Esophagus (tissue), 2 donors: ENCODE data around the gene AMT. TPM values are rescaled to one million over a fixed set of nuclear protein-coding genes. Genes with fewer than 3 reads are reported as not detected.

Source experiments
- H3K27ac ChIP-seq, 2 donors: one replicate each; pipeline ENCODE4 v1.5.1; 2013; ENCODE audit warnings: low read depth in 2 of 2, mild to moderate bottlenecking in 2 of 2, inconsistent platforms in 1 of 2, low read length in 1 of 2, moderate library complexity in 1 of 2
- H3K27me3 ChIP-seq, 2 donors: one replicate each; pipeline ENCODE4 v1.6.1; 2013; ENCODE audit warnings: low read length in 2 of 2, control low read depth in 1 of 2, mild to moderate bottlenecking in 1 of 2; ENCODE audit not compliant: insufficient read depth in 2 of 2, control insufficient read depth in 1 of 2
- H3K36me3 ChIP-seq, 2 donors: one replicate each; pipeline ENCODE4 v1.6.1; 2013; ENCODE audit warnings: low read length in 1 of 2; ENCODE audit not compliant: control insufficient read depth in 2 of 2, insufficient read depth in 2 of 2
- H3K4me1 ChIP-seq, 2 donors: one replicate each; pipeline ENCODE4 v1.6.1; 2013; ENCODE audit warnings: low read length in 1 of 2; ENCODE audit not compliant: control insufficient read depth in 2 of 2, insufficient read depth in 2 of 2
- H3K4me3 ChIP-seq, 2 donors: one replicate each; pipeline ENCODE4 v1.5.1; 2013; ENCODE audit warnings: low read length in 2 of 2, mild to moderate bottlenecking in 2 of 2, low read depth in 1 of 2, moderate library complexity in 1 of 2
- H3K9me3 ChIP-seq, 2 donors: one replicate each; pipeline ENCODE4 v1.6.1; 2013; ENCODE audit warnings: mild to moderate bottlenecking in 2 of 2, low read depth in 1 of 2, low read length in 1 of 2, moderate library complexity in 1 of 2; ENCODE audit not compliant: control insufficient read depth in 2 of 2, insufficient read depth in 1 of 2
- WGBS, 2 donors: extraction: QIAGEN DNeasy Blood & Tissue Kit; methylation state at CpG; one replicate each; pipeline ENCODE4 v1.1.7; 2013; 5-methylcytosine and 5-hydroxymethylcytosine counted together
- polyA plus RNA-seq, 2 donors: library from polyadenylated mRNA; stranded (reverse); fragments of 200-250 nt; gene quantifications; one replicate each; pipeline ENCODE4 v1.2.3, GENCODE V29; 2013
- donor health status: healthy with polysubstance abuse.
- donor health status: Bipolar disorder and iron deficiency.

The AMT gene
- polyA plus RNA-seq, 2 donors, result 3.4 to 14.2 TPM

DNA sequence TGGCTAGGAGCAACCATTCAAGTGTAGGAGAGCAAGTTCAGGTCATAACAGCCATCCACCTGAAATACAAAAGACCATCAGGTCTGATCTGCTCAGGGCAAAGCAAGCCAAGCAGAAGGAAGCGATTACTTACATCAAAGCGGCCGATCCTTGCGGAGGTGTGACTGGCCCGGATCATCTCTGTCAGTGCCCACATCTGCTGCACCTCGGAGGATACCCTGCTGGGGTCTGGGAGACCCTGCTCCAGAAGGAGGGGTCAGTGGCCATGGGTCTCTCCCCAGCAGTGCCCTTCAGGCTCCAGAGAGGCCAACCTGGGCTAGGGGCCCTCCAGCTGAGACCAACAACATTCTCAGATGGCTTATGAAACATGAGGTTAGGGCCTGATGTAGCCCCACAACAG, 2.5 kb upstream of the AMT start:
- WGBS, 2 donors, result 94 to 95% methylated on average over 6 of the region's 6 CpGs
- H3K4me1 ChIP-seq, result peaks cover 3 to 19% of the 10 kb centered on the region in 2 donors
- H3K27me3 ChIP-seq, result no peaks in the 10 kb centered on the region
- no peak overlapping the region for H3K27ac ChIP-seq
- peaks cover 0 to 7% of the 10 kb centered on the region in 2 donors for H3K36me3 ChIP-seq
- H3K9me3 ChIP-seq, result no peaks in the 10 kb centered on the region
- no peak overlapping the region for H3K4me3 ChIP-seq

DNA sequence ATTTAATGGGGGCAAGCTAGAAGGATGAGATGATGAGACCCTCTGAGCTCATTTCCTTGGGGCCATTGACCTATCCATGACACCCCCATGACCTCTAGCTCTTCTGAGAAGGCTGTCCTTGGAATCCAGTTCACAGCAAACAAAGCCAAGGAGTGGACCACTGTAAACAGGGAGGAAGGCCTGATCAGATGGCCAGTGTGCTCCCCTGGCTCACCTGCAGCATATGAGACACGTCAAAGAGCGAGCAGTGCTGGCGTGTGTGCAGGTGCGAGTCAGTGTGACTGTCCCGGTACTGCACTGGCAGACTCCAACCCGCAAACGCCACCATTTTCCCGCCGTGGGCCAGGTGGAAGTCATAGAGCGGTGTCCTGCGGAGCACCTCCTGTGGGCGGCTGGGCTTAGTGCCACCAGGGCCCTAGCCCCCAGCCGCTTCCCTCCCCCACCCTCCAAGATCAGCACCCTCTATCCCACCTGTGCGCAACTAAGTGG, 339 bp downstream of the AMT start:
- no peaks in the 10 kb centered on the region for H3K9me3 ChIP-seq
- peaks cover 0 to 8% of the 10 kb centered on the region in 2 donors for H3K36me3 ChIP-seq
- peaks cover 16 to 23% of the 10 kb centered on the region in 2 donors for H3K4me1 ChIP-seq
- 55 to 57% methylated on average over 14 of the region's 14 CpGs for WGBS, 2 donors
- peak overlapping the region in 1 of 2 donors; percentile 50 for H3K27ac ChIP-seq
- no peaks in the 10 kb centered on the region for H3K27me3 ChIP-seq
- peak overlapping the region in 1 of 2 donors; percentile 3 for H3K4me3 ChIP-seq

DNA sequence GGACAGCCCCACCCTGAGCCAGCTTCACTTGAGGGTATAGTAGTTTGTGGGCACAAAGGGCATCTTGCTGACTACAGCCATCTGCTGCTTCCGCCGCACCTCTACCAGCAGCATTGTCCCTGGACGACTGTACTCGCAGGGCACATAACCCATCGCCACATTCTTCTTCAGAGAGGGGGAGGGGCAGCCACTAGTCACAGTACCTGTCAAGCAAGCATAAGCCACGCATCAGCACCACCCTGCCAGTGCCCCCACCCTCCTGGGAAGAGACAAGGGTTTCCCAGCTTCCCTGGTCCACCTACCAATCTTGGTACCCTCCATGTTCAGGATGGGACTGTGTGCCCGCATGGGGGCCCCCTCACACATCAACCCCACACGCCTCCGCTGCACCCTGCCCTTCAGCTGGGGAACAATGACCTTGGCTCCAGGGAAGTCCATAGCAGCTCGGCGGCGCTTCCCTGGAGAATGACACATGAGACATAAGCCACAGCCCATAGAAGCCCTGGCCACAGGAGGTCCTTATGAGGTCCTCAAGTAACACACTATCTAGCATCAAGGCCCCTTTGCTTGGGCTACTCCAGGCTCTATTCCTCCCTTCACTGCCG, 4.7 kb downstream of the AMT start:
- peaks cover 19 to 31% of the 10 kb centered on the region in 2 donors for H3K4me1 ChIP-seq
- no peaks in the 10 kb centered on the region for H3K27me3 ChIP-seq
- 82 to 89% methylated on average over 13 of the region's 13 CpGs for WGBS, 2 donors
- H3K36me3 ChIP-seq, result peaks cover 0 to 10% of the 10 kb centered on the region in 2 donors
- no peaks in the 10 kb centered on the region for H3K9me3 ChIP-seq
- no peak overlapping the region for H3K4me3 ChIP-seq
- H3K27ac ChIP-seq, result no peak overlapping the region

DNA sequence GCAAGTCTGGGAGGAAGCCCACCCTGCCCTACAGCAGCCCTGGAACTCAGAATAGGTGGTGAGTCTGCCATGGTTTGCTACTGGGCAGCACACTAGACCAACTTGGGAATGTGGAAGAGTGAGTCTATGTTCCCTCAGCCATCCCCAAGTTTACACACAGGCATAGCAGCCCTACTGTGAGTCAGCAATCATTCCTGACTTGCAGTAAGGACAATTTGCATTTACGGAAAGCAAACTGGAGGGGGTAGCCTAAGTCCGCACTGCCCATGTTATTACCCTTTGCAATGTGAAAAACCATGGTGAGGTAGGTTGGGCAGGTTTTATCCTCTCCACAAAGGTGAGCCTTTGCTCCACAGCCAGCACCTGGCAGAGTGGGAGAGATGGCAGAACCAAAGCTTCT, 5.4 kb downstream of the AMT start:
- H3K27me3 ChIP-seq, result no peaks in the 10 kb centered on the region
- peaks cover 0 to 10% of the 10 kb centered on the region in 2 donors for H3K36me3 ChIP-seq
- H3K9me3 ChIP-seq, result no peaks in the 10 kb centered on the region
- H3K4me1 ChIP-seq, result peaks cover 19 to 24% of the 10 kb centered on the region in 2 donors
- 93 to 96% methylated on average over 2 of the region's 2 CpGs for WGBS, 2 donors
- no peak overlapping the region for H3K4me3 ChIP-seq
- H3K27ac ChIP-seq, result peak overlapping the region; percentile 8 to 27

DNA sequence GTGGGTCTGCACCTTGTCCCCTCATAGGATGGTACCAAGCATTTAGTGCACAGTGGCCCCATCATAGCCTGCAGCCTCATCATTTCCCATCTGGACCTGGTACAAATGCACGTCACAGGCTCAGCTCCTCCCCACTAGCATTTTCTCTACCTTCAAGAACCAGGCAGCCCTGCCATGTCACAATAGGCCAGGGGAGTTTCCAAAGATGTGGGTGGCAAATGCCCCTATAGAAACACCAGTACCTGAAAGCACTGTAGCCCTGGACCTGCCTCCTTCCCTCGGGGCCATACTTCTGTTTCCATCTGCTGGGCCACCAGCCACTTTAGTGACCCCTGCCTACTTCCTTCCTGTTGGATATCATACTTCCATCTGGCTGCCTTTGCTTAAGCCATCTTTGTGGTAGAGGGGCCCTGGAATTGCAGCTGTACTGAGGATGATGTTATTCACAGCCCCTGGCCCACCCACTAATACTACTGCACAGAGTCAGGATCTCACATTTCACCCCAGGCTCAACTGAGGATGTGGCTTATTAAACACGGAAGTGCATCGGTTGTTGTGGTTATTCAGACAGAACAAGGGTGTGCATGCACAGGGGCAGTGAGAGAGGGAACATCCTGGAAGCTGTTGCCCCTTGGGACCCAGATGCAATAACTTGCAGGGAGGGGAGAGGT, 6.2 kb downstream of the AMT start:
- Histone ChIP-seq H3K27me3 (no peaks in the 10 kb centered on the region), H3K4me3 (no peak overlapping the region), H3K27ac (peak overlapping the region; percentile 15 to 66), H3K36me3 (peaks cover 0 to 10% of the 10 kb centered on the region in 2 donors), H3K9me3 (no peaks in the 10 kb centered on the region), H3K4me1 (peaks cover 16 to 23% of the 10 kb centered on the region in 2 donors)
- WGBS, 2 donors, result 38 to 56% methylated on average over 4 of the region's 4 CpGs

DNA sequence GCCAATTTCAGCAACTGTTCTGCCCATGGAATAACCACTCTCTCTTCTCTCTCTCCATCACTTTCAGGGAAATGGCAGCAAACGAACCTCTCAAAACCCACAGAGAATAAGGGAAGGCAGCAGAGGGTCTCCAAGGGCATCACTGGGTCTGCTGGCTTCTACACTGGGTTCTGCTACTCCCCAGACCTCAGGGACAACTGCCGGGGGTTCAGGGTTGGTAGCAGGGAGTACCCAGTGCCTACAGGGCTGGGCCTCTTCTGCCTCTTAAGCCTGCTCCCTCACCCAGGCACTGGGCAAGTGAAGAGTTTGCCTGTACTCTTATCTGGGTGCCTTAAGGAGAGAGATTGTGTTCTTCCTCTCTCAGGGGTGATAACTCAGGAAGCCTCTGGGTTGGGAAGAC, 7.5 kb downstream of the AMT start:
- Histone ChIP-seq H3K4me1 (peaks cover 15 to 16% of the 10 kb centered on the region in 2 donors), H3K27ac (no peak overlapping the region), H3K36me3 (peaks cover 0 to 10% of the 10 kb centered on the region in 2 donors), H3K27me3 (no peaks in the 10 kb centered on the region), H3K4me3 (no peak overlapping the region), H3K9me3 (no peaks in the 10 kb centered on the region)
- 89 to 100% methylated on average over 2 of the region's 2 CpGs for WGBS, 2 donors

DNA sequence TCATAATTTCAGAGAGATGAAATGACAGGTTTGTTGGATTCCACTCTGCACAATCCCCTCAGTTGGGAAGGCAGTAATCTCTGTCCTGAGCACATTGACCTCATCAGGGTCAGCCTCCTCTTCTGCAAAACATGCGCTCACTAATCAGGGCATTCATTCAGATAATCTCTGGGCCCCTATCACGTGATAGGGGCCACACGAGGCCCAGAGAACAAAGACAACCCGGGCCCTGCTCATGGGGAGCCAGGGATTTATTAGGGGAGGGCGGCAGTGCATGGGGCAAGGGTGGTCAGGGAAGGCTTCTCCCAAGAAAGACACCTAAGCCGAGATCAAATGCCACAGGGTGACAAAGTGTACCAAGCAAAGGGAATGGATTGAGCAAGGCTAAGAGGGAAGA, 8.9 kb downstream of the AMT start:
- no peaks in the 10 kb centered on the region for H3K27me3 ChIP-seq
- peaks cover 0 to 10% of the 10 kb centered on the region in 2 donors for H3K36me3 ChIP-seq
- H3K9me3 ChIP-seq, result no peaks in the 10 kb centered on the region
- 74 to 82% methylated on average over 6 of the region's 6 CpGs for WGBS, 2 donors
- H3K27ac ChIP-seq, result peak overlapping the region in 1 of 2 donors; percentile 98
- peaks cover 9% of the 10 kb centered on the region in 2 donors for H3K4me1 ChIP-seq
- H3K4me3 ChIP-seq, result peak overlapping the region in 1 of 2 donors; percentile 76

DNA sequence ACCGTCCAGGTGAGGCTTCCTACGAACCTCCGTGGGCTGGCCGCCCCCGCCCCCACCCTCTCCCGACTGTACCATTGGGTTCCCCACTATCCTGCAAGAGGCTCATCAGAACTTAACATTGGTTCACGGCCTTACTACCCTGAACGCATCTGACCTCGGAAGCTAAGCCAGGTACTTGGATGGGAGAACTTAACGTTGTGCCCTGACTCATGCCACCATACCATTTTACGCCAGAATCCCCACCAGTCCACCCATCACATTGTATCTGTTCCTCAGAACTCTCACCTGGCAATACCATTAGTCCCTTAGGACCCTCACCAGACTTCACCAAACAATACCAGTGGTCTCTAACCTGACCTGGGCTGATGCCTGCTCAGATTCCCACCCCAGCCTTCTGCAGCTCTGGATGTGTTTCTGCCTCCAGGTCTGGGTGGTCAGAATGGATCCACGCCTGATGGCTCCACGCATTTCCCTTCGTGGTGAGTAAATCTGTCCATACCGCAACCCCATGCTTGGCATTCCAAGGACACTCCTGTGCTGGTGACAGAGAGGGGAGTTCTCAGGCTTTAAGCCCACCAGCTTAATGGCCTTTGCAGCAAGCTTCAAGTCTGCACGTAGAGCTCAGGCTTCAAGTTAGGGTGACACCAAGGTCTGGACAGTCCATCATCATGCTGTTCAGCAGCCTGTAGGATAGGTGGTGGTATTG, 9.5 kb downstream of the AMT start:
- Histone ChIP-seq H3K4me3 (peak overlapping the region; percentile 76 to 80), H3K36me3 (peaks cover 0 to 10% of the 10 kb centered on the region in 2 donors), H3K4me1 (peaks cover 8 to 9% of the 10 kb centered on the region in 2 donors), H3K27ac (peak overlapping the region; percentile 90 to 98), H3K9me3 (no peaks in the 10 kb centered on the region), H3K27me3 (no peaks in the 10 kb centered on the region)
- 24 to 29% methylated on average over 16 of the region's 16 CpGs for WGBS, 2 donors

DNA sequence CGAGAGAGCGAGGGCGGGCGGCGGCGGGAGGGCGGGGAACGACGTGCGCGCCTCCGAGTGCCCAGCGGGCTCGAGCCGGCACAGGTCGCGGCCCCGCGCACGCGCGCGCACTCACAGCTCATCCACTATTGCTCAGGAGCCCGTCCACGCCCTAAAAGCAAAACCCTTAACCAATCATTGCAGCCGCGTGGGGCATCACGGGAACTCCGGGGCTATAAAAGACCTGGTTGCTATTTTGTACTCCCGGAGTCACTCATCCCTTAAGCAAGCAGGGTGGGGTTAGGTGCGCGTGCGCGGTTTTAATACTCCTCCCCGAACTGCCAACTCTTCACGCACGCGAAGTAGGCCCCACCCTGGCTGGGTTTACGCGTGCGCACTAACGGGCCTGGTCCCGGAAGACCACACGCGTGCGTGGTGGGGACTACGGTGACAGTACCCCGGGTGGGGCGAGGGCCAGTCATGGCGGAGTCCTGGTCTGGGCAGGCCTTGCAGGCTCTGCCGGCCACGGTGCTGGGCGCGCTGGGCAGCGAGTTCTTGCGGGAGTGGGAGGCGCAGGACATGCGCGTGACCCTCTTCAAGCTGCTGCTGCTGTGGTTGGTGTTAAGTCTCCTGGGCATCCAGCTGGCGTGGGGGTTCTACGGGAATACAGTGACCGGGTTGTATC, 10.2 kb downstream of the AMT start, which contains the start of the genes RHOA and TCTA:
TSS of gene RHOA (minus strand) at position 9 of the 664 bp plus-strand sequence. CDS start 36,387 bp downstream, outside the sequence.
TSS of gene TCTA (plus strand) at position 456 of the 664 bp plus-strand sequence. CDS start at position 460, 4 bp downstream.
- Histone ChIP-seq H3K9me3 (no peaks in the 10 kb centered on the region), H3K36me3 (peaks cover 0 to 10% of the 10 kb centered on the region in 2 donors), H3K27ac (peak within 1 kb of the TSS; percentile 100), H3K4me3 (peak within 1 kb of the TSS; percentile 79 to 90), H3K4me1 (peaks cover 3 to 11% of the 10 kb centered on the region in 2 donors), H3K27me3 (no peaks in the 10 kb centered on the region)
- WGBS, 2 donors, result 0% methylated on average over 61 to 62 of the region's 62 CpGs
